ENCODE data around the gene IDS.
A peak's percentile ranks its signal among the peaks of the same experiment; 100 is the strongest.
"Not testable (repeated sequence)": the region's sequence is repeated elsewhere in the genome, so short reads cannot be mapped to it uniquely, and the experiment has no call there.

Gene IDS

GRCh38 chrX:149526318-149527033, 21.4 kb upstream of the IDS start:
- not testable (repeated sequence) for DNase-seq

- not testable (repeated sequence) for DNase-seq
These were observed 20.8 kb upstream of the IDS start for GRCh38 chrX:149525903-149526302.

GRCh38 chrX:149525389-149525788, 20.3 kb upstream of the IDS start:
- DNase-seq: peak; percentile 32

- DNase-seq: no peak
These were observed 17.8 kb upstream of the IDS start for GRCh38 chrX:149522916-149523315.

GRCh38 chrX:149521438-149521837, 16.3 kb upstream of the IDS start:
- DNase-seq: no peak

GRCh38 chrX:149520636-149521277, 15.7 kb upstream of the IDS start:
- DNase-seq: not testable (repeated sequence)

GRCh38 chrX:149518236-149518635, 13.1 kb upstream of the IDS start:
- DNase-seq: no peak

- DNase-seq: no peak
These were observed 12.2 kb upstream of the IDS start for GRCh38 chrX:149517308-149517707.

GRCh38 chrX:149516604-149517003, 11.5 kb upstream of the IDS start:
- no peak for DNase-seq

- no peak for DNase-seq
These were observed 11.0 kb upstream of the IDS start for GRCh38 chrX:149515954-149516602.

GRCh38 chrX:149513825-149514428, 8.8 kb upstream of the IDS start:
- DNase-seq: no peak

- peak; percentile 73 for DNase-seq
These were observed 7.2 kb upstream of the IDS start for GRCh38 chrX:149512225-149512885.

- DNase-seq: no peak
These were observed 6.0 kb upstream of the IDS start for GRCh38 chrX:149511081-149511480.

- no peak for DNase-seq
These were observed 5.3 kb upstream of the IDS start for GRCh38 chrX:149510386-149510785.

GRCh38 chrX:149508467-149508866, 3.4 kb upstream of the IDS start:
- no peak for DNase-seq

- no peak for DNase-seq
These were observed 1.2 kb upstream of the IDS start for GRCh38 chrX:149506349-149506748.

- DNase-seq: no peak
These were observed 565 bp upstream of the IDS start for GRCh38 chrX:149505671-149506070.

- peak; percentile 48 for DNase-seq
These were observed 736 bp downstream of the IDS start for GRCh38 chrX:149504226-149504914.

GRCh38 chrX:149503446-149503845, 1.7 kb downstream of the IDS start:
- not testable (repeated sequence) for DNase-seq

- DNase-seq: not testable (repeated sequence)
These were observed 2.2 kb downstream of the IDS start for GRCh38 chrX:149502923-149503322.

- no peak for DNase-seq
These were observed 5.3 kb downstream of the IDS start for GRCh38 chrX:149499766-149500165.

GRCh38 chrX:149498767-149499166, 6.3 kb downstream of the IDS start:
- DNase-seq: no peak
